ENCODE data around the gene DDX49. TPM values are rescaled to one million over a fixed set of nuclear protein-coding genes. Genes with fewer than 3 reads are reported as not detected.

DDX49 gene
- total RNA-seq, 6 experiments from 2014 or later, result 37.8 to 57.4 (median 44.0) TPM

DNA sequence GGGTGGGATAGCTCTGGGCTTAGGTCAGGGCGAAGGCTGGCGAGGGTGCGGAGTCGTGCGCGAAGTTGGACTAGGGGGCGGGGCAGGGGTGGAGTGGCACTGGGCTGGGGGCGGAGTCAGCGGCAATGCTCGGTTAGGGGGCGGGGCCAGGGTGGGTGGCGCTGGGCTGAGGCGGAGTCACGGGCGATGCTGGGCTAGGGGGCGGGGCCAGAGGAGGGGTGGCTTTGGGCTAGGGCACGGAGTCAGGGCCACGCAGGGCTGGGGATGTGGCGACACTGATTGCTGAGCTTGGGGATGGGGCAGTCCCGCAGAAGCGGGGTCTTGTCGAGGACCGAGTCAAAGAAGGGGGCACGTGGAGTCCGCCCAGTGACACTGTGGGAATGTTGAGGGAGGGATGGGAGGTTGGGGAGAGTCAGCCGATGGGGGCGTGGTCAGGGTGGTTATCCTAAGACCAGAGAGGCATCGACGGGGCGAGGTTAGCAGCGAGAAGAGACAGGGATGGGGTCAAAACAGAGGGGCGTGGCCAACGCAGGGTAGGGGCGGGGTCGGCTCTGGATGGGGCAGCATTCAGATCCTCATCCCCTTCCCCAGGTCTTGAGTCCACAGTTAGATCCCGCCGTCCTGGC, 12.8 kb downstream of the DDX49 start:
- H3K27ac Mint-ChIP-seq, result no peak overlapping the region
- H3K4me1 Mint-ChIP-seq (ENCODE audit: low read depth), result no peaks in the 10 kb centered on the region
- peaks cover 19% of the 10 kb centered on the region for H3K36me3 Mint-ChIP-seq (ENCODE audit: low read depth)
- no peaks in the 10 kb centered on the region for H3K9me3 Mint-ChIP-seq
- H3K4me3 Mint-ChIP-seq, result no peak overlapping the region
- TF ChIP-seq, protein P1, sequence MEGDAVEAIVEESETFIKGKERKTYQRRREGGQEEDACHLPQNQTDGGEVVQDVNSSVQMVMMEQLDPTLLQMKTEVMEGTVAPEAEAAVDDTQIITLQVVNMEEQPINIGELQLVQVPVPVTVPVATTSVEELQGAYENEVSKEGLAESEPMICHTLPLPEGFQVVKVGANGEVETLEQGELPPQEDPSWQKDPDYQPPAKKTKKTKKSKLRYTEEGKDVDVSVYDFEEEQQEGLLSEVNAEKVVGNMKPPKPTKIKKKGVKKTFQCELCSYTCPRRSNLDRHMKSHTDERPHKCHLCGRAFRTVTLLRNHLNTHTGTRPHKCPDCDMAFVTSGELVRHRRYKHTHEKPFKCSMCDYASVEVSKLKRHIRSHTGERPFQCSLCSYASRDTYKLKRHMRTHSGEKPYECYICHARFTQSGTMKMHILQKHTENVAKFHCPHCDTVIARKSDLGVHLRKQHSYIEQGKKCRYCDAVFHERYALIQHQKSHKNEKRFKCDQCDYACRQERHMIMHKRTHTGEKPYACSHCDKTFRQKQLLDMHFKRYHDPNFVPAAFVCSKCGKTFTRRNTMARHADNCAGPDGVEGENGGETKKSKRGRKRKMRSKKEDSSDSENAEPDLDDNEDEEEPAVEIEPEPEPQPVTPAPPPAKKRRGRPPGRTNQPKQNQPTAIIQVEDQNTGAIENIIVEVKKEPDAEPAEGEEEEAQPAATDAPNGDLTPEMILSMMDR (IDR thresholded peaks at IDR 0.05), result no peak
- DNase-seq, result no peak
- peaks cover 5% of the 10 kb centered on the region for H3K27me3 Mint-ChIP-seq (ENCODE audit: insufficient read depth)

DNA sequence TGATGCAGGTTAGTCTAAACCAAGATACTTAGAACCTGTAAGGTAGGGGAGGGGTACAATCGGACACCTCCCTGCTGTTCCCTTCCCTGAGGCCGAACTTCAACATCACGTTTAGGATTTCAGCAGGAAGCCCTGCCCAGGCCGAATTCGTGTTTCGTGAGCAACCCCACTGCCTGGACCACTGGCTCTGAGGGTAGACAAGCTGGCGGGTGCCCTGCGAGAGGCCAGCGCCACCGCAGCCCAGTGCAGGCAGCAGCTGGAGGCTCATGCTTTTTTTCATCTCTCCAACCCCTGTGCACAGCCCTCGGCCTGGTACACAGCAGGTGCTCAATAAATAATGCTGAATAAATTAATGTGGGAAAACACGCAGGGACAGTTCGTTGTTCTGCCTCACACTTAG, 13.8 kb downstream of the DDX49 start:
- Mint-ChIP-seq H3K4me1 (ENCODE audit: low read depth) (no peaks in the 10 kb centered on the region), H3K27ac (no peak overlapping the region), H3K27me3 (ENCODE audit: insufficient read depth) (peaks cover 5% of the 10 kb centered on the region), H3K36me3 (ENCODE audit: low read depth) (peaks cover 17% of the 10 kb centered on the region), H3K9me3 (no peaks in the 10 kb centered on the region), H3K4me3 (no peak overlapping the region)
- TF ChIP-seq, protein P1 (IDR thresholded peaks at IDR 0.05), result no peak
- no peak for DNase-seq

DNA sequence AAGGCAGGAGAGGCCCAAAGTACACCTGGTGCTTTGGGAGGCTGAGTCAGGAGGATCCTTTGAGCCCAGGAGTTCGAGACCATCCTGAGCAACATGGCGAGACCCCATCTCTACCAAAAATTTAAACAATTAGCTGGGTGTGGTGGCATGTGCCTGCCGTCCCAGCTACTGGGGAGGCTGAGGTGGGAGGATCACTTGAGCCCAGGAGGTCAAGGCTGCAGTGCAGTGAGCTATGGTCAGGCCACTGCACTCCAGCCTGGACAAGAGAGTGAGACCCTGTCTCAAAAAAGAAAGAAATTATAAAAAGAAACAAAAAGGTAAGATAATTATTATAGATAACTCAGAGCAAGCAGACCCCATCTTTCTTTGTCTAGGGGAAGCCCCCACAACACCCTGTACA, 19.6 kb downstream of the DDX49 start:
- Mint-ChIP-seq H3K4me3 (peak overlapping the region; percentile 94), H3K36me3 (ENCODE audit: low read depth) (peaks cover 7% of the 10 kb centered on the region), H3K27ac (peak overlapping the region; percentile 91), H3K4me1 (ENCODE audit: low read depth) (peaks cover 21% of the 10 kb centered on the region), H3K27me3 (ENCODE audit: insufficient read depth) (peaks cover 2% of the 10 kb centered on the region; the same call in 1 of the 2 replicates), H3K9me3 (no peaks in the 10 kb centered on the region)
- DNase-seq, result no peak
- TF ChIP-seq, protein P1 (IDR thresholded peaks at IDR 0.05), result no peak

DNA sequence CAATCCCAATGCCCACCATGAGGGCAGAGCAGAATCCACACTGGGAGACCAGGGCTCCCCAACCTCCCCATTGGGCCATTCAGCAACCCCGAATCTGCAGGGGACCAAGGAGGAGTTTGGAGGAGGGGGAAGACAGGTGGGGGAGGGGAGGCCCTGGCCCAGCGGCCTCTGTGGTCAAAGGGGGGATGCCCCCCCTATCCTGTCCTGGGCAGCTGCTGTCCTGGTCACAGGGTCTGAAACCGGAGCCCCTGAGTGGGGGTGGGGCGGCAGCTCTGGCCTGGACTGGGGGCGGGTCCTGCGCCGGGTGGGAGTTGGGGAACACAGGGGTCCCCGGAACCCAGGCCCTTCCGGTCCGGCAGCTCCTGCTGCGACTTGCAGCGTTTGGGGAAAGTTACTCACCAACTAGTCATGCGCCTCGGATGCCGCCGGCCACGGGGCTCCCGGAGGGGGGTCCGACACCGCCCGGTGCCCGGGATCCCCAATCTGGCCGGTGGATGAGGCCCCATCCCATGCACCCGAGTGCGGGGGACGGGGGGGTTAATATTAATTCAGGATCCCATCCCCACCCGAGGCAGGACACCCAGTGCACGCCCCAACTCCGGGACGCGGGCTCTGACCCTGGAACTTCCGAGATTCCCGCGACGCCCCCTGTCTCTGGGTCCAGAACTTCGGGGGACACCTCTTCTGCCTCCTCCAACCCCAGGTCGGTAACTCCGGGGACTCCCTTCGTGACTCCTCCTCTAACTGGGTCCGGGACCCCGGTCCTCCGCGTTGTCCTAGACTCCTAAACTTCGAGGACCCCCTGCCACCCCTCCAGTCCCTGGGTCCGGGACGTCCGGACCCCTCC, 20.6 kb downstream of the DDX49 start:
- H3K36me3 Mint-ChIP-seq (ENCODE audit: low read depth), result peaks cover 4% of the 10 kb centered on the region; the same call in 1 of the 2 replicates
- H3K27me3 Mint-ChIP-seq (ENCODE audit: insufficient read depth), result peaks cover 2% of the 10 kb centered on the region; the same call in 1 of the 2 replicates
- H3K9me3 Mint-ChIP-seq, result no peaks in the 10 kb centered on the region
- TF ChIP-seq, protein P1 (IDR thresholded peaks at IDR 0.05), result peak; percentile 48
- peak; percentile 31 for DNase-seq
- H3K27ac Mint-ChIP-seq, result peak overlapping the region; percentile 91
- peak overlapping the region; percentile 94 for H3K4me3 Mint-ChIP-seq
- peaks cover 21% of the 10 kb centered on the region for H3K4me1 Mint-ChIP-seq (ENCODE audit: low read depth)

DNA sequence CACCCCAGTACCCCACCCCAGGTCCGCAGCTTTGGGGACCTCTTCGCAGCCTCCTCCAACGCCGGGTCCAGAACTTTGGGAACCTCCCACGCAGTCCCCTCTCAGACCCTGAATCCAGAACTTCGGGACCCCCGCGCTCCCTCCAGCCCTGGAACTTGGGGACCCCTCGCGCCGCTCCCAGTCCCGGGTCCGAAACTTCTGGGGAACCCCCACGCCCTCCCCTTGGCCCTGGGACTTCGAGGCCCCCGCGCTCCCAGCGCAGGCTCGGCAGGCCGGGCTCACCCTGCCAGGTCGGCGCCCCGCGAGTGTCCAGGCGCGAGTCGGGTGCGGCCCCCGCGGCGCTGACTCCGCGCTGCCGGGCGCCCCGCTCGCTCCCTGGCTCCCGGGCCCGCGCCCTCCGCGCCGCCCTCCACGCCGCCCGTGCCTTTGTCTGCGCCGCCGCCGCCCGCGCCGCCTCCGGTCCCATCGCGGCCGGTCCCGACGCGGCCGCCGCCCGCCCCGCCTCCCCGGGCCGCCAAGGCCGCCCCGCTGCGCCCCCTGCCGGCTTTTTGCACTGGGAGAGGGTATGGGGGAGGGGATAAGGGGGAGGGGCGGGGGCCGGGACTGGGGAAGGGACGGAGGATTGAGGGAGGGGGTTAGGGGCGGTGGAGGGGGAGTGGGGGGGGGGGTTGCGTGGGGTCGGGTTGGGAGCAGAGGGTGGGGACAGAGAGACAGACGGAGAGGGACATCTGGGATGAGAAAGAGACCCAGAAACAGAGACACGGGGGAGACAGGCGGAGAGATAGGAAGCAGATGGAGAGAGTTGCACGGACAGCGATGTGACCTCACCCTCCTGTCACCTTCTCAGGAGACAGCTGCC, 21.5 kb downstream of the DDX49 start, which contains the start of gene HOMER3:
TSS of gene HOMER3 (minus strand) at position 449 of the 859 bp plus-strand sequence. CDS start 2,235 bp downstream, outside the sequence.
- TF ChIP-seq, protein P1 (IDR thresholded peaks at IDR 0.05), result peak; percentile 24
- Mint-ChIP-seq H3K4me3 (peak within 1 kb of the TSS; percentile 94), H3K36me3 (ENCODE audit: low read depth) (peaks cover 7% of the 10 kb centered on the region), H3K4me1 (ENCODE audit: low read depth) (peaks cover 21% of the 10 kb centered on the region), H3K9me3 (no peaks in the 10 kb centered on the region), H3K27ac (peak within 1 kb of the TSS; percentile 91), H3K27me3 (ENCODE audit: insufficient read depth) (peaks cover 2% of the 10 kb centered on the region; the same call in 1 of the 2 replicates)
- peak; percentile 19 for DNase-seq
